H1 (cell line): ENCODE measurements around the gene ANKIB1. TPM values are rescaled to one million over a fixed set of nuclear protein-coding genes. Genes with fewer than 3 reads are reported as not detected.

Experiments
- CHD1 ChIP-seq: IDR thresholded peaks from 2 replicates; pipeline ENCODE4 v1.6.1; 2012; ENCODE audit warnings: low read depth, low read length, improper control_type of control experiment
- EP300 ChIP-seq, 2 experiments: IDR thresholded peaks; 1 replicate in 1 of 2; 2 replicates in 1 of 2; pipeline ENCODE4 v1.6.1; 2011 to 2012; ENCODE audit warnings: low read depth in 2 of 2, low read length in 2 of 2, mild to moderate bottlenecking in 2 of 2, borderline replicate concordance in 1 of 2, inconsistent platforms in 1 of 2, moderate library complexity in 1 of 2
- GABPA ChIP-seq: IDR thresholded peaks from 2 replicates; pipeline ENCODE4 v1.6.1; 2011; ENCODE audit warnings: mild to moderate bottlenecking, low read length, moderate library complexity, borderline replicate concordance; ENCODE audit not compliant: insufficient read depth
- HDAC2 ChIP-seq, 2 experiments: fragments of 300-600 bp in 1 of 2; sonication (generic) in 1 of 2; IDR thresholded peaks; 2 replicates each; pipeline ENCODE4 v1.6.1; 2011 to 2012; ENCODE audit warnings: low read depth in 2 of 2, low read length in 2 of 2, mild to moderate bottlenecking in 2 of 2, moderate library complexity in 2 of 2, borderline replicate concordance in 1 of 2, inconsistent platforms in 1 of 2
- KDM1A ChIP-seq: fragments of 200-600, 300-600 bp; sonication (generic); IDR thresholded peaks from 2 replicates; pipeline ENCODE4 v1.7.1; 2016; ENCODE audit warnings: mild to moderate bottlenecking, low read length, borderline replicate concordance
- PHF8 ChIP-seq: fragments of 200-600 bp; sonication (generic); conservative IDR thresholded peaks from 2 replicates; pipeline ENCODE4 v1.7.1; 2012; ENCODE audit warnings: low read depth, mild to moderate bottlenecking, inconsistent platforms, low read length, moderate library complexity
- RBBP5 ChIP-seq: IDR thresholded peaks from 2 replicates; pipeline ENCODE4 v1.7.1; 2012; ENCODE audit warnings: low read depth, mild to moderate bottlenecking, inconsistent platforms, low read length, moderate library complexity, borderline replicate concordance
- SP2 ChIP-seq: IDR thresholded peaks from 2 replicates; pipeline ENCODE4 v1.6.1; 2012; ENCODE audit warnings: mild to moderate bottlenecking, low read length, inconsistent platforms
- TCF12 ChIP-seq: IDR thresholded peaks from 2 replicates; pipeline ENCODE4 v1.6.1; 2011; ENCODE audit warnings: low read depth, mild to moderate bottlenecking, low read length
- polyA plus RNA-seq, 7 experiments: library from polyadenylated mRNA; depleted of rRNA in 3 of 7; stranded (reverse) in 5 of 7; unstranded in 2 of 7; fragments of >200 nt in 5 of 7; fragments of 200-250 nt in 2 of 7; gene quantifications; 1 replicate in 5 of 7; 2 replicates in 1 of 7; 4 replicates in 1 of 7; pipeline versions ENCODE4 v1.2.1 to v1.2.3, GENCODE V29; 2011 to 2013; ENCODE audit warnings: missing spikeins in 2 of 7, mixed read lengths in 2 of 7
- total RNA-seq: library from RNA; stranded (reverse); fragmentation: NEBNext Ultra II Directional; extraction: Animal tissue kit (Norgen Biotek cat#: 25700); gene quantifications from 2 replicates; pipeline ENCODE4 v1.2.1, GENCODE V29; 2021
- TF ChIP-seq, protein P1 (sequence below): fragments of 300-600 bp; sonication (generic); IDR thresholded peaks from 2 replicates; pipeline ENCODE4 v1.7.1; 2012; ENCODE audit warnings: low read length, moderate library complexity, mild to moderate bottlenecking, inconsistent platforms; ENCODE audit not compliant: insufficient replicate concordance

Gene ANKIB1
- total and polyA plus RNA-seq, 2 of the 8 experiments (the other 6 are each of a cell fraction or from before 2014, with no cell fraction given) = 19.2 to 43.0 TPM

DNA sequence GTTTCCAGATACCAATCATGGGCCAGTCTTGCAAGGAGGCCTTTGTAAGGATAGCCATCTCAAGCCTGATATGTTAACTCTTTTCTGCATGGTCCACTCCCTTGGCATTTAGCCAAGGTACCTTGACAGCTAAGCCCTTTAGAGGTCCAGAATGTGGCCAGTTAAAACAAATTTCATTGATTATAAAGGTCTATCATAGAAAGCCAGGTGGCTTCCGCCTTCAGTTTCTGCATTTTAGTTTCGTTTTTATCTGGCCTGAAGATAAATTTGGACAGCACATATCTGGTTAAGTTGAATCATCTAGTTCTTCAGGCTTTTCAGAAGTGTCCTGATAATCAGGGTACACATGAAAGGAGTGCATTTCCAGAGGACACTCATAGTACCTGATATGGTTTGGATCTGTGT lies 30.7 kb downstream of the ANKIB1 start (continued):
- TF ChIP-seq, protein P1, sequence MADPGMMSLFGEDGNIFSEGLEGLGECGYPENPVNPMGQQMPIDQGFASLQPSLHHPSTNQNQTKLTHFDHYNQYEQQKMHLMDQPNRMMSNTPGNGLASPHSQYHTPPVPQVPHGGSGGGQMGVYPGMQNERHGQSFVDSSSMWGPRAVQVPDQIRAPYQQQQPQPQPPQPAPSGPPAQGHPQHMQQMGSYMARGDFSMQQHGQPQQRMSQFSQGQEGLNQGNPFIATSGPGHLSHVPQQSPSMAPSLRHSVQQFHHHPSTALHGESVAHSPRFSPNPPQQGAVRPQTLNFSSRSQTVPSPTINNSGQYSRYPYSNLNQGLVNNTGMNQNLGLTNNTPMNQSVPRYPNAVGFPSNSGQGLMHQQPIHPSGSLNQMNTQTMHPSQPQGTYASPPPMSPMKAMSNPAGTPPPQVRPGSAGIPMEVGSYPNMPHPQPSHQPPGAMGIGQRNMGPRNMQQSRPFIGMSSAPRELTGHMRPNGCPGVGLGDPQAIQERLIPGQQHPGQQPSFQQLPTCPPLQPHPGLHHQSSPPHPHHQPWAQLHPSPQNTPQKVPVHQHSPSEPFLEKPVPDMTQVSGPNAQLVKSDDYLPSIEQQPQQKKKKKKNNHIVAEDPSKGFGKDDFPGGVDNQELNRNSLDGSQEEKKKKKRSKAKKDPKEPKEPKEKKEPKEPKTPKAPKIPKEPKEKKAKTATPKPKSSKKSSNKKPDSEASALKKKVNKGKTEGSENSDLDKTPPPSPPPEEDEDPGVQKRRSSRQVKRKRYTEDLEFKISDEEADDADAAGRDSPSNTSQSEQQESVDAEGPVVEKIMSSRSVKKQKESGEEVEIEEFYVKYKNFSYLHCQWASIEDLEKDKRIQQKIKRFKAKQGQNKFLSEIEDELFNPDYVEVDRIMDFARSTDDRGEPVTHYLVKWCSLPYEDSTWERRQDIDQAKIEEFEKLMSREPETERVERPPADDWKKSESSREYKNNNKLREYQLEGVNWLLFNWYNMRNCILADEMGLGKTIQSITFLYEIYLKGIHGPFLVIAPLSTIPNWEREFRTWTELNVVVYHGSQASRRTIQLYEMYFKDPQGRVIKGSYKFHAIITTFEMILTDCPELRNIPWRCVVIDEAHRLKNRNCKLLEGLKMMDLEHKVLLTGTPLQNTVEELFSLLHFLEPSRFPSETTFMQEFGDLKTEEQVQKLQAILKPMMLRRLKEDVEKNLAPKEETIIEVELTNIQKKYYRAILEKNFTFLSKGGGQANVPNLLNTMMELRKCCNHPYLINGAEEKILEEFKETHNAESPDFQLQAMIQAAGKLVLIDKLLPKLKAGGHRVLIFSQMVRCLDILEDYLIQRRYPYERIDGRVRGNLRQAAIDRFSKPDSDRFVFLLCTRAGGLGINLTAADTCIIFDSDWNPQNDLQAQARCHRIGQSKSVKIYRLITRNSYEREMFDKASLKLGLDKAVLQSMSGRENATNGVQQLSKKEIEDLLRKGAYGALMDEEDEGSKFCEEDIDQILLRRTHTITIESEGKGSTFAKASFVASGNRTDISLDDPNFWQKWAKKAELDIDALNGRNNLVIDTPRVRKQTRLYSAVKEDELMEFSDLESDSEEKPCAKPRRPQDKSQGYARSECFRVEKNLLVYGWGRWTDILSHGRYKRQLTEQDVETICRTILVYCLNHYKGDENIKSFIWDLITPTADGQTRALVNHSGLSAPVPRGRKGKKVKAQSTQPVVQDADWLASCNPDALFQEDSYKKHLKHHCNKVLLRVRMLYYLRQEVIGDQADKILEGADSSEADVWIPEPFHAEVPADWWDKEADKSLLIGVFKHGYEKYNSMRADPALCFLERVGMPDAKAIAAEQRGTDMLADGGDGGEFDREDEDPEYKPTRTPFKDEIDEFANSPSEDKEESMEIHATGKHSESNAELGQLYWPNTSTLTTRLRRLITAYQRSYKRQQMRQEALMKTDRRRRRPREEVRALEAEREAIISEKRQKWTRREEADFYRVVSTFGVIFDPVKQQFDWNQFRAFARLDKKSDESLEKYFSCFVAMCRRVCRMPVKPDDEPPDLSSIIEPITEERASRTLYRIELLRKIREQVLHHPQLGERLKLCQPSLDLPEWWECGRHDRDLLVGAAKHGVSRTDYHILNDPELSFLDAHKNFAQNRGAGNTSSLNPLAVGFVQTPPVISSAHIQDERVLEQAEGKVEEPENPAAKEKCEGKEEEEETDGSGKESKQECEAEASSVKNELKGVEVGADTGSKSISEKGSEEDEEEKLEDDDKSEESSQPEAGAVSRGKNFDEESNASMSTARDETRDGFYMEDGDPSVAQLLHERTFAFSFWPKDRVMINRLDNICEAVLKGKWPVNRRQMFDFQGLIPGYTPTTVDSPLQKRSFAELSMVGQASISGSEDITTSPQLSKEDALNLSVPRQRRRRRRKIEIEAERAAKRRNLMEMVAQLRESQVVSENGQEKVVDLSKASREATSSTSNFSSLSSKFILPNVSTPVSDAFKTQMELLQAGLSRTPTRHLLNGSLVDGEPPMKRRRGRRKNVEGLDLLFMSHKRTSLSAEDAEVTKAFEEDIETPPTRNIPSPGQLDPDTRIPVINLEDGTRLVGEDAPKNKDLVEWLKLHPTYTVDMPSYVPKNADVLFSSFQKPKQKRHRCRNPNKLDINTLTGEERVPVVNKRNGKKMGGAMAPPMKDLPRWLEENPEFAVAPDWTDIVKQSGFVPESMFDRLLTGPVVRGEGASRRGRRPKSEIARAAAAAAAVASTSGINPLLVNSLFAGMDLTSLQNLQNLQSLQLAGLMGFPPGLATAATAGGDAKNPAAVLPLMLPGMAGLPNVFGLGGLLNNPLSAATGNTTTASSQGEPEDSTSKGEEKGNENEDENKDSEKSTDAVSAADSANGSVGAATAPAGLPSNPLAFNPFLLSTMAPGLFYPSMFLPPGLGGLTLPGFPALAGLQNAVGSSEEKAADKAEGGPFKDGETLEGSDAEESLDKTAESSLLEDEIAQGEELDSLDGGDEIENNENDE = no peak
- TF ChIP-seq CHD1 (no peak), SP2 (no peak), TCF12 (no peak), PHF8 (no peak), RBBP5 (no peak), GABPA (no peak), KDM1A (no peak), HDAC2 (IDR thresholded peaks at IDR 0.05; ENCODE audit: borderline replicate concordance in 1 of 2, low read depth in 2 of 2, low read length in 2 of 2) (no peak), EP300 (IDR thresholded peaks at IDR 0.05; ENCODE audit: borderline replicate concordance in 1 of 2, low read depth in 2 of 2, low read length in 2 of 2) (no peak)
